Neural cell (in vitro differentiated cells): Measurements from ENCODE around the gene LZTS2. TPM values are rescaled to one million over a fixed set of nuclear protein-coding genes. Genes with fewer than 3 reads are reported as not detected.

Experiments used
- H2AFZ ChIP-seq: fragments of 200-600, 300-800 bp; sonication (generic), shearing (Covaris generic); 2 replicates; pipeline ENCODE4 v1.6.0; 2014; ENCODE audit warnings: low read depth, mild to moderate bottlenecking, antibody characterized with exemption, low read length, moderate library complexity
- H3F3A ChIP-seq: fragments of 200-600 bp; shearing (Covaris generic); 2 replicates; pipeline ENCODE4 v1.6.1; 2016; ENCODE audit warnings: mild to moderate bottlenecking, moderate library complexity, mixed read lengths, antibody characterized with exemption, low read length; ENCODE audit not compliant: insufficient read depth, poor library complexity, severe bottlenecking
- H3K27ac ChIP-seq: fragments of 200-600, 300-800 bp; sonication (generic), shearing (Covaris generic); 2 replicates; pipeline ENCODE4 v1.5.1; 2014; ENCODE audit warnings: mild to moderate bottlenecking, low read length, moderate library complexity
- H3K27me3 ChIP-seq: fragments of 300-800, 200-600 bp; sonication (generic), shearing (Covaris generic); 2 replicates; pipeline ENCODE4 v1.6.0; 2014; ENCODE audit warnings: mild to moderate bottlenecking, low read depth, low read length, moderate library complexity; ENCODE audit not compliant: insufficient read depth
- H3K36me3 ChIP-seq: fragments of 300-800, 200-600 bp; sonication (generic), shearing (Covaris generic); 2 replicates; pipeline ENCODE4 v1.5.1; 2014; ENCODE audit warnings: mild to moderate bottlenecking, antibody characterized with exemption, low read length, moderate library complexity; ENCODE audit not compliant: insufficient read depth
- H3K4me2 ChIP-seq: fragments of 300-800, 200-600 bp; sonication (generic), shearing (Covaris generic); 2 replicates; pipeline ENCODE4 v1.6.0; 2014; ENCODE audit warnings: mild to moderate bottlenecking, low read length
- H3K4me3 ChIP-seq: fragments of 300-800, 200-600 bp; sonication (generic), shearing (Covaris generic); 2 replicates; pipeline ENCODE4 v1.5.1; 2014; ENCODE audit warnings: mild to moderate bottlenecking, low read length, moderate library complexity
- H3K79me2 ChIP-seq: fragments of 200-600 bp; shearing (Covaris generic); replicated peaks from 2 replicates; pipeline ENCODE4 v1.6.0; 2014; ENCODE audit warnings: mild to moderate bottlenecking, low read length, moderate library complexity; ENCODE audit not compliant: insufficient read depth
- H3K9ac ChIP-seq: fragments of 300-800, 200-600 bp; sonication (generic), shearing (Covaris generic); 2 replicates; pipeline ENCODE4 v1.6.1; 2016; ENCODE audit warnings: mild to moderate bottlenecking, low read length, mixed read lengths
- H3K9me2 ChIP-seq: fragments of 200-600 bp; shearing (Covaris generic); 2 replicates; pipeline ENCODE4 v1.6.1; 2016; ENCODE audit warnings: mild to moderate bottlenecking, low read length, mixed read lengths; ENCODE audit not compliant: insufficient read depth
- H3K9me3 ChIP-seq: fragments of 200-600, 300-800 bp; sonication (generic), shearing (Covaris generic); 2 replicates; pipeline ENCODE4 v1.6.1; 2016; ENCODE audit warnings: mild to moderate bottlenecking, mixed run types, low read length, moderate library complexity, mixed read lengths
- H4K20me1 ChIP-seq: fragments of 200-600 bp; shearing (Covaris generic); 2 replicates; pipeline ENCODE4 v1.6.1; 2016; ENCODE audit warnings: mild to moderate bottlenecking, mixed run types; ENCODE audit not compliant: insufficient read depth
- CTCF ChIP-seq: fragments of 450-650 bp; IDR thresholded peaks from 2 replicates; pipeline ENCODE4 v1.5.1; 2014; ENCODE audit warnings: antibody characterized with exemption, mild to moderate bottlenecking, moderate library complexity; ENCODE audit not compliant: poor library complexity, severe bottlenecking
- EP300 ChIP-seq: fragments of 450-650 bp; conservative IDR thresholded peaks from 2 replicates; pipeline ENCODE4 v1.6.1; 2014; ENCODE audit warnings: antibody characterized with exemption, mild to moderate bottlenecking, moderate library complexity; ENCODE audit not compliant: poor library complexity, severe bottlenecking
- EZH2 ChIP-seq: fragments of 200-600, 300-800 bp; shearing (Covaris generic), sonication (generic); IDR thresholded peaks from 2 replicates; pipeline ENCODE4 v1.6.1; 2014; ENCODE audit warnings: antibody characterized with exemption, low read length, borderline replicate concordance, mild to moderate bottlenecking; ENCODE audit not compliant: insufficient read depth, poor library complexity, severe bottlenecking
- MXI1 ChIP-seq: fragments of 450-650 bp; conservative IDR thresholded peaks from 2 replicates; pipeline ENCODE4 v1.6.1; 2014; ENCODE audit warnings: antibody characterized with exemption, mild to moderate bottlenecking; ENCODE audit not compliant: poor library complexity, severe bottlenecking
- POLR2AphosphoS5 ChIP-seq: IDR thresholded peaks from 2 replicates; pipeline ENCODE4 v1.6.1; 2012
- RAD21 ChIP-seq: fragments of 450-650 bp; conservative IDR thresholded peaks from 2 replicates; pipeline ENCODE4 v1.6.1; 2014; ENCODE audit warnings: antibody characterized with exemption, mild to moderate bottlenecking, moderate library complexity
- SMC3 ChIP-seq: fragments of 450-650 bp; conservative IDR thresholded peaks from 2 replicates; pipeline ENCODE4 v1.6.1; 2014; ENCODE audit warnings: antibody characterized with exemption, mild to moderate bottlenecking, moderate library complexity; ENCODE audit not compliant: poor library complexity
- TAF1 ChIP-seq: IDR thresholded peaks from 2 replicates; pipeline ENCODE4 v1.6.1; 2012; ENCODE audit warnings: low read depth
- polyA plus RNA-seq: library from polyadenylated mRNA; depleted of rRNA; stranded (reverse); fragments of >200 nt; gene quantifications from 2 replicates; pipeline ENCODE4 v1.2.3, GENCODE V29; 2014
- TF ChIP-seq, protein P1 (sequence below): IDR thresholded peaks from 2 replicates; pipeline ENCODE4 v1.6.1; 2012; ENCODE audit warnings: borderline replicate concordance

The LZTS2 gene
- polyA plus RNA-seq, 1 donor from 2014 or later, result 40.1 TPM

GRCh38 chr10:100985336-100985735 is 14.3 kb upstream of the LZTS2 start:
- no peaks in the 10 kb centered on the region for H3K36me3 ChIP-seq

GRCh38 chr10:100986623-100986951 is 13.0 kb upstream of the LZTS2 start:
- peak overlapping the region; percentile 90 for H3K4me2 ChIP-seq
- H3K27ac ChIP-seq, result peak overlapping the region; percentile 94
- no peaks in the 10 kb centered on the region for H3K9me2 ChIP-seq
- H3K4me3 ChIP-seq, result peak overlapping the region; percentile 87
- H3F3A ChIP-seq, result no peaks in the 10 kb centered on the region
- no peaks in the 10 kb centered on the region for H4K20me1 ChIP-seq
- no peaks in the 10 kb centered on the region for H3K27me3 ChIP-seq
- peak overlapping the region; percentile 93 for H3K9ac ChIP-seq
- H3K36me3 ChIP-seq, result no peaks in the 10 kb centered on the region
- TF ChIP-seq RAD21 (no peak), CTCF (no peak), POLR2AphosphoS5 (no peak), EP300 (no peak)
- TF ChIP-seq, protein P1, sequence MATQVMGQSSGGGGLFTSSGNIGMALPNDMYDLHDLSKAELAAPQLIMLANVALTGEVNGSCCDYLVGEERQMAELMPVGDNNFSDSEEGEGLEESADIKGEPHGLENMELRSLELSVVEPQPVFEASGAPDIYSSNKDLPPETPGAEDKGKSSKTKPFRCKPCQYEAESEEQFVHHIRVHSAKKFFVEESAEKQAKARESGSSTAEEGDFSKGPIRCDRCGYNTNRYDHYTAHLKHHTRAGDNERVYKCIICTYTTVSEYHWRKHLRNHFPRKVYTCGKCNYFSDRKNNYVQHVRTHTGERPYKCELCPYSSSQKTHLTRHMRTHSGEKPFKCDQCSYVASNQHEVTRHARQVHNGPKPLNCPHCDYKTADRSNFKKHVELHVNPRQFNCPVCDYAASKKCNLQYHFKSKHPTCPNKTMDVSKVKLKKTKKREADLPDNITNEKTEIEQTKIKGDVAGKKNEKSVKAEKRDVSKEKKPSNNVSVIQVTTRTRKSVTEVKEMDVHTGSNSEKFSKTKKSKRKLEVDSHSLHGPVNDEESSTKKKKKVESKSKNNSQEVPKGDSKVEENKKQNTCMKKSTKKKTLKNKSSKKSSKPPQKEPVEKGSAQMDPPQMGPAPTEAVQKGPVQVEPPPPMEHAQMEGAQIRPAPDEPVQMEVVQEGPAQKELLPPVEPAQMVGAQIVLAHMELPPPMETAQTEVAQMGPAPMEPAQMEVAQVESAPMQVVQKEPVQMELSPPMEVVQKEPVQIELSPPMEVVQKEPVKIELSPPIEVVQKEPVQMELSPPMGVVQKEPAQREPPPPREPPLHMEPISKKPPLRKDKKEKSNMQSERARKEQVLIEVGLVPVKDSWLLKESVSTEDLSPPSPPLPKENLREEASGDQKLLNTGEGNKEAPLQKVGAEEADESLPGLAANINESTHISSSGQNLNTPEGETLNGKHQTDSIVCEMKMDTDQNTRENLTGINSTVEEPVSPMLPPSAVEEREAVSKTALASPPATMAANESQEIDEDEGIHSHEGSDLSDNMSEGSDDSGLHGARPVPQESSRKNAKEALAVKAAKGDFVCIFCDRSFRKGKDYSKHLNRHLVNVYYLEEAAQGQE, result no peak
- no peaks in the 10 kb centered on the region for H3K9me3 ChIP-seq
- no peak overlapping the region for H2AFZ ChIP-seq
- H3K79me2 ChIP-seq, result peaks cover 12% of the 10 kb centered on the region

More at GRCh38 chr10:100985336-100985735, 14.3 kb upstream of the LZTS2 start:
- no peak for TF ChIP-seq EZH2
- TF ChIP-seq SMC3, result no peak
- TF ChIP-seq, protein P1, result no peak
- TF ChIP-seq CTCF, result no peak
- TF ChIP-seq TAF1, result no peak
- TF ChIP-seq EP300, result no peak
- no peak for TF ChIP-seq MXI1
- Histone ChIP-seq H3K9me3 (no peaks in the 10 kb centered on the region), H3K27ac (no peak overlapping the region), H3K9ac (no peak overlapping the region), H4K20me1 (no peaks in the 10 kb centered on the region), H3K27me3 (no peaks in the 10 kb centered on the region), H3F3A (no peaks in the 10 kb centered on the region), H3K9me2 (no peaks in the 10 kb centered on the region), H3K79me2 (peaks cover 12% of the 10 kb centered on the region), H2AFZ (no peak overlapping the region), H3K4me3 (no peak overlapping the region), H3K4me2 (no peak overlapping the region)
